Esophagus squamous epithelium (tissue), 4 donors: ENCODE data around the gene GTF2IRD2.
"Not testable (repeated sequence)": the region's sequence is repeated elsewhere in the genome, so short reads cannot be mapped to it uniquely, and the experiment has no call there.

Experiments
- POLR2A ChIP-seq, 4 donors: fragments of 450-650 bp; IDR thresholded peaks; one replicate each; pipeline ENCODE4 v1.6.1; 2017; ENCODE audit warnings: antibody characterized with exemption in 4 of 4, mild to moderate bottlenecking in 4 of 4, moderate library complexity in 3 of 4
- TF ChIP-seq, protein P1 (sequence below), 6 experiments: fragments of 450-650 bp in 4 of 6; fragments of 200-600 bp in 2 of 6; sonication (generic) in 2 of 6; IDR thresholded peaks; one replicate each; pipeline ENCODE4 v1.5.1; 2016 to 2019; ENCODE audit warnings: antibody characterized with exemption in 6 of 6, mild to moderate bottlenecking in 4 of 6, moderate library complexity in 4 of 6

DNA sequence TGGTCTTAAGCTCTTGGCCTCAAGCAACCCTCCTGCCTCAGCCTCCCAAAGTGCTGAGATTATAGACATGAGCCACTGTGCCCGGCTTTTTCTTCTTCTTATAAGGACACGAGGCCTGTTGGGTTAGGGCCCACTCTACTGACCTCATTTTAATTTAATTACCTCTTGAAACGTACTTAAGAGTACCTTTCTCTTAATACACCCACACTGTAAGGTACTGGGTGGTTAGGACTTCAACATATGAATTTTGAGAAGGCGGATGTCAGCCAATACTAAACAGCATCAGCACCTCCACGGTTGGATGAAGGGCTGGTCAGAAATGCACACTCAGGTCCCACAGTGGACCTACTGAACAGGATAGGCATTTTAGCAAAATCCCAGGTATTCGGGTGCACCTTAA, 69.7 kb downstream of the GTF2IRD2 start:
- TF ChIP-seq, protein P1, sequence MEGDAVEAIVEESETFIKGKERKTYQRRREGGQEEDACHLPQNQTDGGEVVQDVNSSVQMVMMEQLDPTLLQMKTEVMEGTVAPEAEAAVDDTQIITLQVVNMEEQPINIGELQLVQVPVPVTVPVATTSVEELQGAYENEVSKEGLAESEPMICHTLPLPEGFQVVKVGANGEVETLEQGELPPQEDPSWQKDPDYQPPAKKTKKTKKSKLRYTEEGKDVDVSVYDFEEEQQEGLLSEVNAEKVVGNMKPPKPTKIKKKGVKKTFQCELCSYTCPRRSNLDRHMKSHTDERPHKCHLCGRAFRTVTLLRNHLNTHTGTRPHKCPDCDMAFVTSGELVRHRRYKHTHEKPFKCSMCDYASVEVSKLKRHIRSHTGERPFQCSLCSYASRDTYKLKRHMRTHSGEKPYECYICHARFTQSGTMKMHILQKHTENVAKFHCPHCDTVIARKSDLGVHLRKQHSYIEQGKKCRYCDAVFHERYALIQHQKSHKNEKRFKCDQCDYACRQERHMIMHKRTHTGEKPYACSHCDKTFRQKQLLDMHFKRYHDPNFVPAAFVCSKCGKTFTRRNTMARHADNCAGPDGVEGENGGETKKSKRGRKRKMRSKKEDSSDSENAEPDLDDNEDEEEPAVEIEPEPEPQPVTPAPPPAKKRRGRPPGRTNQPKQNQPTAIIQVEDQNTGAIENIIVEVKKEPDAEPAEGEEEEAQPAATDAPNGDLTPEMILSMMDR (IDR thresholded peaks at IDR 0.05), result not testable (repeated sequence)
- TF ChIP-seq POLR2A (IDR thresholded peaks at IDR 0.05), result not testable (repeated sequence)
